Measurements from ENCODE around the gene KRT75. TPM values are rescaled to one million over a fixed set of nuclear protein-coding genes. Genes with fewer than 3 reads are reported as not detected.
A peak's percentile ranks its signal among the peaks of the same experiment; 100 is the strongest.

The KRT75 gene
- total and polyA plus RNA-seq, 2 of the 4 experiments (the other 2 are of a cell fraction), result not detected

- intact Hi-C loops (cut with micrococcal nuclease), result loop anchor here (5.0 kb wide), 1 partner anchor 481 kb away; no protein-coding TSS in a partner anchor
- peak; percentile 13 for DNase-seq
These were observed 43.2 kb downstream of the KRT75 start for GRCh38 chr12:52390739-52391617.

More at GRCh38 chr12:52390739-52391617, 43.2 kb downstream of the KRT75 start:
- H3K18ac ChIP-seq (ENCODE audit: low read depth, low read length), result no peak overlapping the region
- dilution Hi-C loops (cut with HindIII; ENCODE audit: low sequenced_read_pairs, unreplicated experiment) (no loop called here), in situ Hi-C loops (cut with MboI; ENCODE audit: low sequenced_read_pairs) (no loop called here)
- no peak overlapping the region for H3K4ac ChIP-seq (ENCODE audit: low read depth, low read length)
- no peak overlapping the region for H3K56ac ChIP-seq (ENCODE audit: extremely low read depth, insufficient read depth, low read length)
- peak; percentile 57; the same call in 1 of the 2 replicates for ATAC-seq (ENCODE audit: low read depth)
- no peak overlapping the region for H2BK120ac ChIP-seq (ENCODE audit: low read depth, low read length)
- no peak overlapping the region for H4K5ac ChIP-seq (ENCODE audit: low read depth, low read length)
- no peak overlapping the region for H4K8ac ChIP-seq (ENCODE audit: low read depth in 2 of 2, low read length in 2 of 2)
- no peak overlapping the region for H3K4me2 ChIP-seq (ENCODE audit: low read depth, low read length)
- BruUV-seq (replicated peaks), result no TSS peak
- H3K9ac ChIP-seq (ENCODE audit: low read depth, low read length), result no peak overlapping the region
- CTCF ChIA-PET, result interaction anchor here (1.0 kb wide), 1 partner anchor 15 kb away, joined by 3 read pairs; no protein-coding TSS in a partner anchor
- POLR2A ChIA-PET (ENCODE audit: unreplicated experiment), result no interaction called here
- no peak overlapping the region for H3K23ac ChIP-seq (ENCODE audit: low read depth, low read length)
- peaks cover 44% of the 10 kb centered on the region for H3K27me3 ChIP-seq (ENCODE audit: control insufficient read depth, insufficient read depth, low read length)
- H3K36me3 ChIP-seq (ENCODE audit: control insufficient read depth, insufficient read depth, low read length), result no peaks in the 10 kb centered on the region
- no peak overlapping the region for H3K4me3 ChIP-seq (ENCODE audit: insufficient read depth, low read depth, low read length)
- no peaks in the 10 kb centered on the region for H3K79me1 ChIP-seq (ENCODE audit: low read depth in 1 of 2, low read length in 2 of 2)
- no peak overlapping the region for H2AFZ ChIP-seq (replicated peaks; ENCODE audit: low read length, poor library complexity)
- H3K9me1 ChIP-seq (ENCODE audit: insufficient read depth, low read length), result no peaks in the 10 kb centered on the region
- no peak overlapping the region for H2BK15ac ChIP-seq (ENCODE audit: low read depth, low read length)
- H3K27ac ChIP-seq (ENCODE audit: insufficient read depth, low read length), result no peak overlapping the region
- no peak overlapping the region for H2BK5ac ChIP-seq (ENCODE audit: low read depth, low read length, poor library complexity, severe bottlenecking)
- no peak overlapping the region for H3K14ac ChIP-seq (replicated peaks; ENCODE audit: low read depth, low read length)
- H3K4me1 ChIP-seq (ENCODE audit: control insufficient read depth, insufficient read depth, low read length), result no peaks in the 10 kb centered on the region
- H2BK20ac ChIP-seq (ENCODE audit: low read depth, low read length), result no peak overlapping the region
- no peak overlapping the region for H2AK5ac ChIP-seq (ENCODE audit: low read depth, low read length)
- H4K91ac ChIP-seq (ENCODE audit: insufficient read depth, low read depth, low read length), result no peak overlapping the region
- no peaks in the 10 kb centered on the region for H3K9me3 ChIP-seq (ENCODE audit: control insufficient read depth, insufficient read depth, low read length)
- H2AK9ac ChIP-seq (replicated peaks; ENCODE audit: low read depth, low read length, poor library complexity), result no peak overlapping the region
- peak; percentile 52 for TF ChIP-seq SMC3 (IDR thresholded peaks at IDR 0.05; ENCODE audit: low read depth, low read length)
- TF ChIP-seq CTCF (conservative IDR thresholded peaks at IDR 0.05; ENCODE audit: low read depth, low read length), result peak; percentile 41
- no peak for TF ChIP-seq USF2 (IDR thresholded peaks at IDR 0.05; ENCODE audit: low read depth, low read length)
- TF ChIP-seq RAD21 (IDR thresholded peaks at IDR 0.05; ENCODE audit: low read length), result peak; percentile 54
- TF ChIP-seq MAZ (IDR thresholded peaks at IDR 0.05; ENCODE audit: borderline replicate concordance, low read depth, low read length), result no peak
- WGBS, 2 experiments (ENCODE audit: extremely low coverage in 2 of 2, insufficient read length in 1 of 2), result 67% methylated on average over 1 of the region's 11 CpGs; no CpG with 5 or more reads in 1 of the 2 experiments
- H4K20me1 ChIP-seq (ENCODE audit: insufficient read depth, low read length), result no peaks in the 10 kb centered on the region

All from IMR-90 (cell line).